Esophagus squamous epithelium (tissue), 5 donors: ENCODE results near the gene HNRNPH1. TPM values are rescaled to one million over a fixed set of nuclear protein-coding genes. Genes with fewer than 3 reads are reported as not detected.

ENCODE experiments used
- DNase-seq: peaks from one replicate; lab custom pipeline; 2025; lab: John Stamatoyannopoulos, UW
- H3K27ac ChIP-seq, 4 donors: fragments of 200-600 bp; sonication (generic); one replicate each; pipeline ENCODE4 v1.5.1; 2016 to 2019; ENCODE audit warnings: mild to moderate bottlenecking in 1 of 4
- H3K27me3 ChIP-seq, 4 donors: fragments of 200-600 bp; sonication (generic); 1 replicate in 3 of 4; 2 replicates in 1 of 4; pipeline versions ENCODE4 v1.5.1 to v1.6.0; 2017 to 2021; ENCODE audit warnings: antibody characterized with exemption in 1 of 4
- H3K36me3 ChIP-seq, 3 donors: fragments of 200-600 bp; sonication (generic); one replicate each; pipeline ENCODE4 v1.5.1; 2016 to 2019
- H3K4me1 ChIP-seq, 3 donors: fragments of 200-600 bp; sonication (generic); one replicate each; pipeline ENCODE4 v1.5.1; 2017 to 2019
- H3K4me3 ChIP-seq, 4 donors: fragments of 200-600 bp; sonication (generic); 1 replicate in 3 of 4; 2 replicates in 1 of 4; pipeline ENCODE4 v1.5.1; 2016 to 2019; ENCODE audit warnings: mild to moderate bottlenecking in 2 of 4, moderate library complexity in 1 of 4
- H3K9me3 ChIP-seq, 3 donors: fragments of 200-600 bp; sonication (generic); one replicate each; pipeline ENCODE4 v1.5.1; 2016 to 2019
- POLR2A ChIP-seq, 4 donors: fragments of 450-650 bp; IDR thresholded peaks; one replicate each; pipeline ENCODE4 v1.6.1; 2017; ENCODE audit warnings: antibody characterized with exemption in 4 of 4, mild to moderate bottlenecking in 4 of 4, moderate library complexity in 3 of 4
- WGBS, 2 donors: methylation state at CpG; one replicate each; pipeline ENCODE4 v1.1.5; 2018; 5-methylcytosine and 5-hydroxymethylcytosine counted together
- intact Hi-C: fragments of 100-400 bp; cut with DNase I; formaldehyde crosslinking; loops from one replicate; pipeline ENCODE4 v1.15.0; 2022
- total RNA-seq, 4 donors: library from RNA; depleted of rRNA; stranded (reverse); fragments of >200 nt; gene quantifications; one replicate each; pipeline ENCODE4 v1.1.0, GENCODE V29; 2016
- TF ChIP-seq, protein P1 (sequence below), 6 experiments: fragments of 450-650 bp in 4 of 6; fragments of 200-600 bp in 2 of 6; sonication (generic) in 2 of 6; IDR thresholded peaks; one replicate each; pipeline ENCODE4 v1.5.1; 2016 to 2019; ENCODE audit warnings: antibody characterized with exemption in 6 of 6, mild to moderate bottlenecking in 4 of 6, moderate library complexity in 4 of 6
- donor health status: DM: yes; HTN: yes; CAD: no.

HNRNPH1 gene
- total RNA-seq, 4 donors from 2014 or later: 209 to 645 (median 383) TPM

- no peaks in the 10 kb centered on the region for H3K9me3 ChIP-seq
- intact Hi-C loops: no loop called here
- no peak for TF ChIP-seq POLR2A (IDR thresholded peaks at IDR 0.05)
- H3K27ac ChIP-seq: peak overlapping the region; percentile 43 to 76 (median 74)
- DNase-seq: no peak
- peaks cover 18 to 97% (median 33%) of the 10 kb centered on the region in 3 donors for H3K36me3 ChIP-seq
- H3K4me1 ChIP-seq: peaks cover 22 to 68% (median 43%) of the 10 kb centered on the region in 3 donors
- 75 to 84% methylated on average over 17 to 20 of the region's 21 CpGs for WGBS, 2 donors
- H3K4me3 ChIP-seq: no peak overlapping the region
- H3K27me3 ChIP-seq: no peaks in the 10 kb centered on the region
These were observed 17.2 kb downstream of the HNRNPH1 start for GRCh38 chr5:179606071-179606909.

DNA sequence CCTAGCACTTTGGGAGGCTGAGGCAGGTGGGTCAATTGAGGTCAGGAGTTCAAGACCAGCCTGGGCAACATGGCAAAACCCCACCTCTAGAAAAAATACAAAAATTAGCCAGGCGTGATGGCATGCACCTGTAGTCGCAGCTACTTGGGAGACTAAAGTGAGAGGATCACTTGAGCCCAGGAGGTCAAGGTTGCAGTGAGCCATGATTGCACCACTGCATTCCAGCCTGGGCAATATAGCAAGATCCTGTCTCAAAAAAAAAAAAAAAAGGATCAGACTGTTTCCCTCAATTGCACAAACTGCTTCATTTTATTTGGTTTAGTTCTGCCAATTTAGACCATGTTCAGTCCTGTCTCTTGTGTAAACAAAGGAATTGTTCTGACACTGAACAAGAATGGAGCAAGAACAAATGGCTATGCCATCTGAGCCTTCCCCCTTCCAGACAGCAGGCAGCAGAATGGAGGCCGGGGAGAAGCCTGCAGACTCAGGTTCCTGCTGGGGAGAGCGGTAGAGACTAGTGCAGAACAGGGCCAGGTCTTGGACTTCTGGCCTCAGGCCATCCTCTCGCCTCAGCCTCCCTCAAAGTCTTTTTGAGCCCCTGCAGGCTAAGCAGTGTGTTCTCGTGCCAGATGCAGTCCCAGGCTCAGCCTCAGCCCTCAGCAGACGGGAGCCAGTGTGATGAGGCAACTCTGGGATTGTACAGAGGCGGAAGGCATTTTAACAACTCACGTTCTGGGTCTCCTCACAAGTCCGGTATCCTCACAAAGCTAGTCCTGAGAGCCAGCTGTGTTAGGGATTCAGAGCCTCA lies 18.2 kb downstream of the HNRNPH1 start:
- Histone ChIP-seq H3K4me1 (peaks cover 20 to 60% (median 34%) of the 10 kb centered on the region in 3 donors), H3K4me3 (no peak overlapping the region), H3K36me3 (peaks cover 10 to 97% (median 24%) of the 10 kb centered on the region in 3 donors), H3K27ac (peak overlapping the region; percentile 43 to 76 (median 74)), H3K9me3 (no peaks in the 10 kb centered on the region), H3K27me3 (no peaks in the 10 kb centered on the region)
- TF ChIP-seq, protein P1, sequence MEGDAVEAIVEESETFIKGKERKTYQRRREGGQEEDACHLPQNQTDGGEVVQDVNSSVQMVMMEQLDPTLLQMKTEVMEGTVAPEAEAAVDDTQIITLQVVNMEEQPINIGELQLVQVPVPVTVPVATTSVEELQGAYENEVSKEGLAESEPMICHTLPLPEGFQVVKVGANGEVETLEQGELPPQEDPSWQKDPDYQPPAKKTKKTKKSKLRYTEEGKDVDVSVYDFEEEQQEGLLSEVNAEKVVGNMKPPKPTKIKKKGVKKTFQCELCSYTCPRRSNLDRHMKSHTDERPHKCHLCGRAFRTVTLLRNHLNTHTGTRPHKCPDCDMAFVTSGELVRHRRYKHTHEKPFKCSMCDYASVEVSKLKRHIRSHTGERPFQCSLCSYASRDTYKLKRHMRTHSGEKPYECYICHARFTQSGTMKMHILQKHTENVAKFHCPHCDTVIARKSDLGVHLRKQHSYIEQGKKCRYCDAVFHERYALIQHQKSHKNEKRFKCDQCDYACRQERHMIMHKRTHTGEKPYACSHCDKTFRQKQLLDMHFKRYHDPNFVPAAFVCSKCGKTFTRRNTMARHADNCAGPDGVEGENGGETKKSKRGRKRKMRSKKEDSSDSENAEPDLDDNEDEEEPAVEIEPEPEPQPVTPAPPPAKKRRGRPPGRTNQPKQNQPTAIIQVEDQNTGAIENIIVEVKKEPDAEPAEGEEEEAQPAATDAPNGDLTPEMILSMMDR (IDR thresholded peaks at IDR 0.05): peak in 1 of 6 experiments; percentile 6
- TF ChIP-seq POLR2A (IDR thresholded peaks at IDR 0.05): no peak
- intact Hi-C loops: no loop called here
- DNase-seq: no peak
- WGBS, 2 donors: 39 to 43% methylated on average over 8 to 10 of the region's 10 CpGs

- peaks cover 16 to 57% (median 36%) of the 10 kb centered on the region in 3 donors for H3K4me1 ChIP-seq
- 96% methylated on average over 4 to 10 of the region's 12 CpGs for WGBS, 2 donors
- no peak overlapping the region for H3K4me3 ChIP-seq
- TF ChIP-seq, protein P1 (IDR thresholded peaks at IDR 0.05): no peak
- TF ChIP-seq POLR2A (IDR thresholded peaks at IDR 0.05): no peak
- peaks cover 14 to 97% (median 31%) of the 10 kb centered on the region in 3 donors for H3K36me3 ChIP-seq
- no peaks in the 10 kb centered on the region for H3K9me3 ChIP-seq
- DNase-seq: no peak
- H3K27ac ChIP-seq: no peak overlapping the region
- no peaks in the 10 kb centered on the region for H3K27me3 ChIP-seq
- intact Hi-C loops: no loop called here
These were observed 20.2 kb downstream of the HNRNPH1 start for GRCh38 chr5:179603308-179603707.

- intact Hi-C loops: no loop called here
- no peak for DNase-seq
- no peaks in the 10 kb centered on the region for H3K27me3 ChIP-seq
- 89 to 92% methylated on average over 4 to 7 of the region's 18 CpGs for WGBS, 2 donors
- H3K4me3 ChIP-seq: no peak overlapping the region
- H3K36me3 ChIP-seq: peaks cover 21 to 97% (median 33%) of the 10 kb centered on the region in 3 donors
- no peaks in the 10 kb centered on the region for H3K9me3 ChIP-seq
- H3K4me1 ChIP-seq: peaks cover 9 to 45% (median 29%) of the 10 kb centered on the region in 3 donors
- H3K27ac ChIP-seq: no peak overlapping the region
- no peak for TF ChIP-seq POLR2A (IDR thresholded peaks at IDR 0.05)
- TF ChIP-seq, protein P1 (IDR thresholded peaks at IDR 0.05): no peak
These were observed 21.4 kb downstream of the HNRNPH1 start for GRCh38 chr5:179601871-179602625.

GRCh38 chr5:179599973-179600372 lies 23.5 kb downstream of the HNRNPH1 start:
- TF ChIP-seq, protein P1 (IDR thresholded peaks at IDR 0.05): no peak
- peak in 1 of 4 donors; percentile 14 for TF ChIP-seq POLR2A (IDR thresholded peaks at IDR 0.05)
- Histone ChIP-seq H3K36me3 (peaks cover 21 to 99% (median 32%) of the 10 kb centered on the region in 3 donors), H3K4me1 (peaks cover 0 to 24% (median 10%) of the 10 kb centered on the region in 3 donors), H3K27me3 (no peaks in the 10 kb centered on the region), H3K9me3 (no peaks in the 10 kb centered on the region), H3K4me3 (no peak overlapping the region), H3K27ac (no peak overlapping the region)
- intact Hi-C loops: no loop called here
- 42 to 55% methylated on average over 6 to 8 of the region's 9 CpGs for WGBS, 2 donors
- no peak for DNase-seq
